HG03025 (cell line): Measurements from ENCODE around the gene SKI.

Experiments used
- ATAC-seq: cut with Tn5 transposase; IDR thresholded peaks from one replicate; pipeline ENCODE4 v1.9.1; 2021; ENCODE audit warnings: mild to moderate bottlenecking, moderate library complexity; ENCODE audit not compliant: unreplicated experiment, low FRiP score

SKI gene

DNA sequence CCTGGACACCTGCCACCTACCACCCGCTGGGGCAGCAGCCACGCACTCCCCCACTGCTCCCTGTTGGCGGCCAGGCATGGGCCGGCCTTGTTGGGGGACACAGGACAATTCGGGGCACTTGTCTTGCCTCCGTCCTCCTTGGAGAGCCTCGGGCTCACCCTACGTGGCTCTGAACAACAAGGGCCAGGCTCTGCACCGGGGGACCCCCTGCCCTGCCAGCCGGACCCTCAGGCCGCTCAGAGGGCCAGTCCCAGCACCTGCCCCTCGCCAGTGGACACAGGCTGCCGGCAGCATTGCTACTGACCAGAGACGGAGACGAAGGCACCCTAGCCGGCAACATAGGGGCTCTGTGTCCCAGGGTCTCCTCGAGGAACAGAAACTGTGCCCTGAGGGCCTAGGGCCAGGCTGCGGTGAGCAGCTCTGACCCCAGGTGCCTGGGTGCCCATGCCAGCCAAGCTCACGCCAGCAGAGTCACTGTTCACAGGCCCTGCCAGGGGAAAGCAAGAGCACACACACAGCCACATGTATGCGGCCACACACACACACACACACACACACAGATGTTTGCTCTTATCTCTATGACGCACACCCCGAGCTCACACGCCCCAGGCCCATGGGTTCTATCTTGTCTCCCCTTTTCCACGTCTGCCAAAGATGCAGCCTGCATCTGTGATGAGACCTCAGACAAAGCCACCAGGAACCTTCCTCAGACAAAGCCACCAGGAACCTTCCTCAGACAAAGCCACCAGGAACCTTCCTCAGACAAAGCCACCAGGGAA is 117.4 kb downstream of the SKI start:
- no peak for ATAC-seq

DNA sequence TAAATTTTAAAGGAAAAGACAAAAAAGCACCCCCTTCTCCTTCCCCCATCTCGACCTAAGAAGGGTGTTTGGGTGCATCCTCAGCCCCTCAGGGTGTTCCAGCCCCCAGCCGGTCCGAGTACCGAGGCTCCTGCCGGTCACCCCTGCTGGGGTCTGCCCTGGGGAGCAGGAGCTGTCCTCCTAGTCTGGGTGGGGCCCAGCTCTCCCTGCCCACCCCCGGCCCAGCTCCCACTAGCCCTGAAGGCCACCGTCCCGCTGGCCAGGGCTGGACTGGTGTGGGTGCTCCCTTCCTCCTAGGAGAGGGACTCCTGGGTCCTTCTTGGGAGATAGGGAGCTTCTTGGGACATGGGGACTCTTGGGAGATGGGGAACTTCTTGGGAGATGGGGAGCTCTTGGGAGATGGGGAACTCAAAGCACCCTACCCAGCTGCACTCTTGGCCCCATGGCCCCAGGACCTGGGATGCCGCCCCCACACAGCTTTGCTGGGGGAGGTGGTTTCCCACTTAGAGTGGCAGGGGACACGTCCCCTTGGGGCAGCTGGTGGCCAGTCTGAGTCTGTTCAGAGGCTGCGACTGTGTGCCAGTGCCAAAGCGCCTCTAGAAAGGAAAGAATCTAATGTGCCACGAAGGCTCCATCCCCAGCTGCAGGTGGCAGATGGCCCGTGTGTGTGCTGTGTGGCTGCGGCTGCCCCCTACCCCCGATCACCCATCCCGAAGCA is 118.7 kb downstream of the SKI start:
- ATAC-seq: no peak

DNA sequence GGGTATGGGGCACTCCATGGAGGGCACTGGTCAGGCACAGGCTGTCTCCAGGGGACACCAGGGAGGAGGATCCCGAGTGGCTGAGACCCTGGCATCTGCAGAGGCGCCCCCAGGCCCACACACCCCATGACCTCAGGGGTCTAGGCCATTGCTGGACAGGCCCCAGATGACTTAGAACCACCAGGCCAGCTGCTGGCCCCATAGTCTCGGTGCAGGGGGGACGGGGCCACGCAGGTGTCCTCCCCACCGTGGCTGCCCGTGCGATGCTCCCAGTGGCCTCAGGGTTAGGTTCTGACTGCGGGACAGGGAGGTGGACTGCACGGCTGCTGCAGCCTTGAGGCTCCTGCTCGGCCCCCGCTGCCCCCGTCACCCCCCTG is 119.3 kb downstream of the SKI start:
- no peak for ATAC-seq

DNA sequence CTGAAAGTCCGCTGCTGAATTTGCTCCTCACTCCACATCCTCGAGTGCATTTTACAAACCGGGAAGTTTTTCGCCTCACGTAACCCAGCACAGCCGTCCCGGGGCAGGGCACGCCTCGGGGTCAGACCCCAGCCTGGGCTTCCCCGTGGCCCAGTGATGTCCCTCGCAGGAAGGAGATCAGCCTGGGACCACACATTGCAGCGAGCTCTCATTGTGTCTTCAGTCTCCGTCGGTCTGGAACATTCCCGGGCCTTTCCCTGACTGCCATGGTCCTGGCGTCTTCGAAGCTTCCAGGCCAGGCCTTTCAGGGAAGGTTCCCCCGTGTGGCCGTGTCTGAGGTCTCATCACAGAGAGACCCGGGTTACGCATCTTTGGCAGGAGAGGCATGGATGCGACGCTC is 119.8 kb downstream of the SKI start:
- ATAC-seq: no peak

DNA sequence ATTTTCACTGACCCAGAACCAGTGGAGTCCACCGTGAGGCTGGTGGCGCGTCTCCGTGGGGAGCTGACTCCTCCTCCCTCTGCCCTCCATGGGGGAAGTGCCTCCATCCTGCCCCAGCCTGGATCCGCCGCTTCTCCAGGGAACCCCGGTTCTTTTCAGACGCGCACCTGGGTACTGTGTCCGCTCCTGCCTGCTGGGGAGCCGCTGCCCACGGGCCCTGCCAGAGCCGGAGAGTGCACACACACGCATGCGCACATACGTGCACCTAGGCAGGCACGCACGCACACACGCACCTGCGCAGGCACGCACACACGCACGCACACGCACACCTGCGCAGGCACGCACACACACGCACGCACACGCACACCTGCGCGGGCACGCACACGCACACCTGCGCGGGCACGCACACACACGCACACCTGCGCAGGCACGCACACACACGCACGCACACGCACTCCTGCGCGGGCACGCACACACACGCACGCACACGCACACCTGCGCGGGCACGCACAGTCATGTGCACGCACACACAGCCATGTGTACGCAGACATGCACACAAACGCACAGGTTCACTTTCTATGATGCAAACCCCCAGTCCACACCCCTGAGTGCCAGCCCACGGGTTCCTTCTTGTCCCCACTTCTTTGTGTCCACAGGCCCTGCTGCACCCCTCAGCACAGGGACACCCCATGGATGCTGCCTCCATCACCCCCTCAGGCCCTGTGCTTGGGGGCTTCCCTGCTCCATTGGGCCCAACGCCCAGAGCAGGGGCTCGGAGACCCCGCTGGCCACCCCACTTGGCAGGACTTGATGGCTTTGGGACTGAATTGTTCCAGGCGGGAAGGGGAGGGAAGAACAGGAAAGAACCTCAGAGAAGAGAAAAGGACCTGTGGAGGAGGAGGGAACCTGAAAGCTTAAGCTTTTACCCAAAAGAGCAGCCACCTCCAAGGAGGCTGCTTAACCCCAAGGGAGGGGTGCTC is 120.5 kb downstream of the SKI start:
- no peak for ATAC-seq

DNA sequence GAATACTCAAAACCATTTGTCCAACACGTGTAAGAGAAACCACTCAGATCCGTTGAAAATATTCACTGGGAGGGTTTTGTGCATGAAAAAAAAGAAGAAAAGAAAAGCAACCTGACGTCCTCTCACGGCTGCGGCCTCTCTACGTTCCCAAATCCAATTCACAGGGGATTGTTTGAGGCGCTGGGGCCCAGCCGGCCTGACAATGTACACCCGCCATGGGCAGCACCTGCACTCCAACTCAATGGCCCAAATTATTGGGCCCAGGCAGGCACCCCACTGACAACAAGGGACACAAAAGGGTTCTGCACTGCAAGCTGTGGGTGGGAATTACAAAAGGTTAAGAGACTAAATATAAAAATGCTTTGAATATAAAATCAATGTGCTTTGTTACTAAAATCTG is 121.7 kb downstream of the SKI start:
- ATAC-seq: no peak

DNA sequence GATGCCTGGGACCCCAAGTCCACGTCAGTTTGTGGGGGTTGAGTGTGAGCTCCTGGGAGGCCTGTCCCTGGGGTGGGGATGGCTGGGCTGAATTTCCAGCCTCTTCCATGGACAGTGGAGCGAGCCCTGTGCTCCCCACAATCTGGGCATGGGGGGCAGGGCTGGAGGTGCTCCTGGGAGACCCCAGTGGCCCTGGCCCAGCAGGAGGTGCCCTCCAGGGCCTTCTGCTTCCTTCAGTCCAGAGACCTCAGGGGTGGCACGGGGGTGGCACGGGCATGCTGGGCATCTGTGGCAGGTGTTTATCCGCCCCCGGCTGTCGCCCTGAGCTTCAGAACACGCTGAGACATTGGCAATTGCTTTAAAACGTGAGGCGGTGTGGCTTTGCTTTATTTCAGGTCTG is 122.4 kb downstream of the SKI start:
- no peak for ATAC-seq

DNA sequence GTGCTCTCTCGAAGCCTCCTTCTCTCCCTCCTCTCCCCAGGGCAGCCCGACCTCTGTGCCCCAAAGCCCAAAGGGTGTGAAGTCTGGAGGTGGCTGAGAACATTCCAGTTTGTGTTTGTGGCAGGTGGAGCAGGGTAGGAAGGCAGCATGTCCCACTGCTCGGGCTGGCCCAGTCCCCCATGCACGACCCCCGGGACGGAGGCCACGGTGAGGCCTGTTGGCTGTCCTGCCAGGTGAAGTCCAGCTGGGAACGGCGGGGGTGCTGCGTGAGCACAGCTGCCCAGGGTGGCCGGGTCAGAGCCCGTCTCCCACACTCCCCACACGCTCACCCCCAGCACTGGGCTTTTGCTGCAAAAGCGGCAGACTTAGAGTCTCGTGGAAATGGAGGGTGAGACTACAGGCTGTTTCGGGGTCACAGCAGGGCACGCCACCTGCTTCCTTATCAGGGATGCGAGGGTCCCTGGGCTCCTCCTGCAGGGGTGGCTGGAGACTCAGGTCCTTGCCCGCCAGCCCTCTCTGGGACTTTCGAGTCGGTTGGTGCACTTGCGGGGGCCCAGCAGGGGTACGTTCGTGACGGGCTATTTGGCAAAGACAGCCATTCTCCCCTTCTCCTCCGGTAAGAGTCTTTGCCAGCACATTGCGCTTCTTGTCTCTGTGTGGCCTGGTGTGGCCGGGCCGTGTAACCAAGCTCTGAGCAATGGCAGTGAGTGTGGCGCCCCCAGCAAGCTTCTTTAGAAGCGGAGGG is 123.0 kb downstream of the SKI start:
- no peak for ATAC-seq

DNA sequence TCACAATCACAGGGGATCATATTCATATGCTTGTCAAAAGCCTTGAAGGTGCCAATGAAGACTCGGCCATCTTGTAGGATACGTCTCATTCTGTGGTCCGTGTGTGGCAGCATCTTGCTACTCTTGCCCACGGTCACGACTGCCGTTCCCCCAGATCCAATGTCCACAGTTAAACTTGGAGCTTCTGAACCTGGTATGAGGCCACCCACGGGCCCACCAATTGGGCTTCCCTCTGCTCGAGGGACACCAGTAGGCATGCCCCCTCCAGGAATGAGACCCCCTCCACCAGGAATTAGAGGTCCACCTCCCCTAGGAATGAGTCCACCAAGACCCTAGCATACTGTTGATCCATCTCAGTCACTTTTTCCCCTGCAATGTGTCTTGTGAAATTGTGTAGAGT is 123.6 kb downstream of the SKI start:
- ATAC-seq: no peak

DNA sequence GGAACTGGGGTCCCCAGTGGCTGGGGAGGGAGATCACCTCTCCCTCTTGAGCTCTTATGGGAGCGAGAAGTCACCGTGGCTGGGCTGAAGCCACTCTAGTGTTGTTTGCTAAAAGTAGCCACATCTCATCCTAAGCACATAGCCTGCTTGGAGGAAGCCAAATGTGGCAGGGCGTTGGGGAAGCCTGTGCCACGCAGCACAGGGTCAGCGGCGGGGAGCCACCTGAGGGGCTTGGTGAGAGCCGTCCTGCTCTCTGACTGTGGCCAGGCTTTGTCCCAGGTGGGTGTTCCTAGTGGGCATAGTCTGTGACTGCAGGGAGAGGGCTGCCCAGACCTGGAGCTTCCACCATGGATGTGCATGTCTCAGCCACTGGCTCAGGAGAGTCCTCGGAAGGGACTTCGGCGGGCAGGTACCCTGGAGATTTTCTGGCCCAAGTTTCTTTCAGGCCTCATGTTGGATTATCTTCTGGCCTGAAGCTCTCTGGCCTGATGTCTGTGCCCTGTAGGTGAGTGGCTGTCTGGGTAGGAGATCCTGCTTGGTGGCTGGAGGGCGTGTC is 124.3 kb downstream of the SKI start:
- ATAC-seq: no peak

DNA sequence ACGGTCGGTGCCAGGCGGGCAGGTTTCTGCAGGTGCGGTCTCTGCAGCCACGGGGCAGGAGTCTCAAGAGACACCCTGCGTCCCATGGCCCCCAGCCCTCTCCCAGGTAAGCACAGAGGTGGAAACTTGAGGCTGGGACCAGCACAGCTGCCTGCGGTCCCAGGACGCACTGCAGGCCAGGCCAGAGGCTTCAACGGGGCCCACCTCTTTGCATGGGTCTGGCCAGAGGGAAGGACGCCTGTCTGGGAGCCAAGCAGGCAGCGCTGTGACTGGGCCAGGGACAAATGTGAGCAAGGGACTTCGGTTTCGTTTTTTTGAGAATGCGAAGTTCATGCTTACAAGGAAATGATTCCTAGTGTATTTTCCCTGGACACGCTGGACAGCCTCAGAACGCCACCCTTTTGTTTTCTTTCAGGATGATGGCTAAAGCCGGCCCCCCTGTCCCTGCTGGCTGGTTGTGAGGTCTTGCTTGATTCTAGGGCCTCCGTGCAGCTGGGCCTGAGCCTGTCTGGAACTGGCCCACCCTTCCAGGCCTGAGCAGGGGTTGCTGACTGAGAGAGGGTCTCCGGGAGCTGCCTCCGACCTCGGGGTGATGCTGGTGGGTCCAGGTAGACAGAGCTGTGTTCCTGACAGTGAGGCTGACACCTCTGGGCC is 124.9 kb downstream of the SKI start:
- ATAC-seq: no peak

DNA sequence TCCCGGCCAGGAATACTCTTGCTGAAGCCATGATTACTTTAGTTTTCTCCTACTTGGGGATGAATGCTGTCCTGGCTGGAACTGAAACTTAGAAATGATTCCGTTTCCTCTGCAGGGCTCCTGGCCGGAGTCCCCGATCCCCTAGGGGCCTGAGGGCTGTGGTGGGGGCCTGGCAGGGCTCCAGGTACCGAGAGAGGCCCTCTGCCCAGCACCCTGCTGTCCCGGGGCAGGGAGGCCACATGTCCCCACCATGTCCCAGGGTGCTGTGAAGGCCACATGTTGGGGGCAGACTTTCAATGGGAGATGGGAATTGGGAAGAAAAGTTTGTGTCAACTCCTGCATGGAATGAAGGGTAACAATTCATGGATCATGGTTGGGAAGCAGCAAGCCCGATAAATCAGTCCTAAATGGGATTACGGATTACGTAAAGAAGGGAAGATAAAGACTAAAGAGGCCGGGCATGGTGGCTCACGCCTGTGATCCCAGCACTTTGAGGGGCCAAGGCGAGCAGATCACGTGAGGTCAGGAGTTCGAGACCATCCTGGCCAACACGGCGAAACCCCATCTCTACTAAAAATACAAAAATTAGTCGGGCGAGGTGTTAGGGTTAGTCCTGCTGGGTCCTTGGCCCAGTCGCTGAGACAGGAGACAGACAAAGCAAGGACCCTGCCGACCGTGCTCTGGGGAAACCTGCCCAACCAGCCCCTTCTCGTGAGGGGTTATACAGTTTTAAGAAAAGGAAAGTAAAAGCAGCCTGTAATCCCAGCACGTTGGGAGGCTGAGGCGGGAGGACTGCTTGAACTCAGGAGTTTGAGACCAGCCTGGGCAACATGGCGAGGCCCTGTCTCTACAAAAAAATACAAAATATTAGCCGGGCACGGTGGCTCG is 125.7 kb downstream of the SKI start:
- ATAC-seq: no peak

DNA sequence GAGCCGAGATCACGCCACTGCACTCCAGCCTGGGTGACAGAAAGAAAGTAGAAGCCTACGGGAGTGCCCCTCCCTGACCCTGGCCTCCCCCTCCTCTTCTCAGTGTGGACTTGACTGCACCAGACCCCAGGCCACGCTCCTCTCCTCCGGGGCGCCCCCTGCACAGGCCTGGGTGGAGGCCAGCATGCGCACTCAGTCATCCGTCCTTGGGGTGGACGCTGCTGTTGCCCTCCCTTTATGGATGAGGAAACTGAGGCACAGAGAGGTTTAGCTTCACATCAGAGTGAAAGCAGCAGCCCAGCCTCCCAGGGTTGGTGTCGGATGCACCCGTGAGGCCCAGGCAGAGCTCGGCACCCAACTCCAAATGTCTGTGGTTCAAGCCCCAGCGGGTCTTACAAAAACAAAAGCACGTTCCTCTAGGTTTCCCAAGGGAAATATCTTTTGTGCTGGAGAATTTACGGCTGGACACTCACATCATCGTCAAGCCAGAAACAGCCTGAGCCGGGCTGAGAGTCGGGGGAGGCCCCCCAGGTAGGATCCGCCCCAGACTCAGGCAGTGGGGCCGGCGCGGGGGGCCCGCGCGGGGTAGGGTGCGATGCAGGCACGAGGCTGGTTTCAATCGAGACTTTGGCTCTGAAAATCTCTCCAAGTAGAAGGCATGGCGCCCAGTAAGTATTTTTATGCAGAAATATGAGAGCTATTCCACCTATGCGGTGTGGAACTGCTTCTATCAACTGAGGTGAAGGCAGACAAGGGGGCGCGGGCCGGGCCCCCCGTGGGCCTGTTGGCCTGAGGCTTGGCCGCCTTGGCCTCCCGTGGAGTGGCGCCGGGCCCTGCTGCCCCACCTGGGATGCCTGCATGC is 126.6 kb downstream of the SKI start:
- no peak for ATAC-seq

DNA sequence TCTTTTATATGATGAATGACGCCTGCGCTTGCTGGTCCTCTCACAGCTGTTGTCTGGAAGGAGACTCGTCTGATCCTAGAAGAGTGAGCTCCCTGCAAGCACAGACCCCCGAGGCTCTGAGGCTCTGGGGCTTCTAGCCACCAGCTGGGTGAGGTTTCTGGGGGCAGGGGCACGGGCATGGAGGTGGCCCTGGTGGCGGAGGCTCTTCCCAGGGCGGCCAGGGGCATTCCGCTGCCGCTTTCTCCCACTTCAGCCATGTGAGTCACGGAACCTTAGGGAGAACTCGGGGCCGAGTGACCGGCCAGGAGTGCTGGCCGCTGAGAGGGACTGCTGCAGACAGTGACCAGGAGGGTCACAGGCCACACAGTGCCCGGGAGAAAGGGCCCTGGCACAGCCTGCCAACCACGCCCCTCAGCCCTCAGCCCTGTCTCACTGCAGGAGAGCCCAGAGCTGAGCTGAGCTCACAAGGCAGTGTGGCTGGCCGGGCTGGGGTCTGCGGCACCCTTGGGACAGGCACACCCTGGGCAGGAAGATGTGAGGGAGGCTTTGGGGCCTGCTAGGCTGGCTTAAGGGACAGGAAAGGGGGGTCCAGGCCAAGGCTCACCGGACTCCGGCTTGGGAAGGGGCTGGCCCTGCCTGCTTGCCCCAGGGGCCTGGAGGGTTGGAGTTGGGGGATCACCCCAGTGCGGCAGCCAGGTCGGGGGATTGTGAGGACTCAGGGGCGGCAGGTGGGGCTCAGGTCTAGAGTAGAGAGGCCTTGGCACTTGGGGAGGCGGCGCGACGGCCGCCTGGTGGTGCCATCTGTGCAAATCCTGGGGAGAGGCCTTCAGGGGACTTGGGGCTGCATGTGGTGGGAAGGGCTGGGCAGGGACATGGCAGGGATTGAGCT is 127.5 kb downstream of the SKI start:
- ATAC-seq: no peak

DNA sequence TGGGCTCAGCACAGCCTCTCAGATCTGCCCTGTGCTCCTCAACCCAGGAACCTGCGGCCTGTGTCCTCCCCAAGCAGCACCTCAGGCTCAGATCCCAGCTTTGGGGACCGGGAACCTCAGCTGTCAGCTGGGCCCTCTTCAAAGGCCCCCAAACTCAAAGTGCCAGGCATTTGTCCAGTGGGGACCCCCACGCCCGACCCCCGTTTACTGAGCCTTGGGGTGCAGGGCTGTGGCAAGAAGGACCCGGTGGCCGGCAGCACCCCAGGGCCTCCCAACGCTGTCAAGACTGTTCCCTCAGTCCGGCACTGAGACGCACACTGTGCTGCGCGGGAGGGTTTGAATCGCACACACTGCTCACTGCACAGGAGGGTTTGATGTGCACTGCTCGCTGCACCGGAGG is 128.3 kb downstream of the SKI start:
- ATAC-seq: no peak

DNA sequence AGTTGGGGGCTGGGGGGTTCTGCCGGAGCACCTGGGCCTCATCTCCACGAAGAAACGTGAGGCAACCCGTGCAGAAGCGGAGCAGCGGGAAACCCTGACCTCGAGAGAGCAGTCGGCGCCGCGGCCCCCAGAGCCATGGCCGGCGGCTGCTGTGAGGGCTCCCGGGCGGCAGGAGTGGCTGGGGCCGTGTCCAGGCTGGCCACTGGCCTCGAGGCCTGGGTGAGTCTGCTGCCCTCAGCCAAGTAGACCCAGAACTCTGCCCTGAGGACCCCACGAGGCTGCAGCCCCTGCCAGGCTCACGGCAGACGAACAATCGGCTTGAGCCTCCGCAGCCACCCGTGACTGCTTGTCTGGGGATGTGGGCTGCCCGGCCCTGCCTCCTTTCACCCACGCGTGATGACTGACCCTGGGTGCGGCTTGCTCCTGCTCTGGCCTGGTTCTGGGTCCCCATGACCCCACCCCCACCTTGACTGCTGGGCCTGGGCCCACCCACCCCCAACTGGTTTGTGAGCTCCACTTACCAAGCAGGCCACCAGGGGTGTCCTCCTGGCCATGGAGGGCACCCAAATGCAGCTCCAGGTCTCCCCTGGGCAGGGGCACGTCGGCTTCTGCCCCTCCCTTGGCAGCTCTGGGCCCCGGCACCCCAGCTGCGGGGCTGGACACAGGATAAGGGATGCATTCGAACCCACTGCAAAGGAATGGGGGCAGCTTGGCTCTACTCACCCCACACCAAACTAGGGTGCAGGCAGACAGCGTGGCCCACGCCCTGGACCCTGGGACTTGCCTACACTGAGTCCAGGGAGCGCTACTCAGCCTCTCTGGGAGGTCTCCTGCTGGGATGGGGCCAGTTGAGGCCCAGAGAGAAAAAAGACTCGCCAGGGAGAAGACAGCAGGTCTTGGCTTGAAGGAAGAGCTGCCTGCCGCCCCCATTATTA is 129.1 kb downstream of the SKI start:
- no peak for ATAC-seq
